ENCODE data around the gene ZBTB39.

DNA sequence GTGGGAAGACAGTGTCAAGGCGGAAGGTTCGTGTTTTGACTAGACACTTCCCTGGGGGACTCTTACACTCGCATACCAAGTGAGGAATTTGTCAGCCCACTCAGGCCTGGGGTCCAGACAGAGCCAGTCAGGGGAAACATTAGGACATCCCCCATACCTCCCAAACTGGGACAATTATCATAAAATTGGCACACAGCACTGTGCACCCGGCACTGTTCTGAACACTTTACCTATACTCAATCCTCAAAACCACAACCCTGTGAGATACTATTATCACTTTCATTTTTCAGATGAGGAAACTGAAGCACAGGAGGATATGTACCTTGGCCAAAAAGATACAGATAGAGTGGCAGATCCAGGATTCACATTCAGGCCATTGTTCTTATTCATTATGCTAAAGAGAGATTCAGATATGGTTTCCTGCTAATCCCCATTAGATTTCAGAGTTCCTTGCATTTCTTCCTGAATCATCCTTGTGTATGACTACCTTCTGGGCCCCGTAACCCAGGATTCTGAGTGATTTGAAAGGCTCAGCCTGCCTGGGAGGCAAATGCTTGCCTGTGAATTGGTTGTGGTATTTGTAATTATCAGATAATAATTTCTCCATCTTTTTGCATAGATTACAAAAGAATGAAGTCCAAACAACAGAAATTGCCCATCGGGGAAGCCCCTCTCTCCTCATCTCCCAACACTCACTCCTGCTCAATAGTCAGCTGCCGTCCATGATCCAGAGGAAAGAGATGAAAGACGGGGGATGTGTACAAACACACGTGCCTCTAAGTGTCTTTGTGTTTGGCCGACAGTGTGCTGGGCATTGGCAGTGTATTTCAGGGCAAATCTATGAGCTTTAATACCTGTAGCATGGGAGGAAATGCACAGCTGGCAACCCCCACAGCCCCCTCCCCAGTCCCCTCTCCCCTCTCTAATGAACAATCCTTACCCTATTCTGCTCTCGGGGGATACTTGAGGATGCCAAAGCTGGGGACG lies 5.4 kb upstream of the ZBTB39 start:
- TF ChIP-seq GATA2 (IDR thresholded peaks at IDR 0.05; ENCODE audit: low read depth, low read length) (no peak), GATA3 (IDR thresholded peaks at IDR 0.05; ENCODE audit: low read depth, low read length) (no peak)

All from SH-SY5Y (cell line).